T-helper 2 cell treated with Interferon-gamma antibody and Interleukin-4, amounts not matched to agents 100 ng/mL and 5 ng/mL, for 36 hours (primary cell): ENCODE measurements around the gene CYSRT1. TPM values are rescaled to one million over a fixed set of nuclear protein-coding genes. Genes with fewer than 3 reads are reported as not detected.

Source experiments
- intact Hi-C: fragments of 100-400 bp; cut with micrococcal nuclease; formaldehyde crosslinking; loops from one replicate; pipeline ENCODE4 v1.15.1; 2023
- total RNA-seq: library from RNA; stranded (reverse); gene quantifications from 2 replicates; pipeline ENCODE4 v1.2.3, GENCODE V29; 2022

Gene CYSRT1
- total RNA-seq, 1 donor from 2014 or later = 0.27 TPM

DNA sequence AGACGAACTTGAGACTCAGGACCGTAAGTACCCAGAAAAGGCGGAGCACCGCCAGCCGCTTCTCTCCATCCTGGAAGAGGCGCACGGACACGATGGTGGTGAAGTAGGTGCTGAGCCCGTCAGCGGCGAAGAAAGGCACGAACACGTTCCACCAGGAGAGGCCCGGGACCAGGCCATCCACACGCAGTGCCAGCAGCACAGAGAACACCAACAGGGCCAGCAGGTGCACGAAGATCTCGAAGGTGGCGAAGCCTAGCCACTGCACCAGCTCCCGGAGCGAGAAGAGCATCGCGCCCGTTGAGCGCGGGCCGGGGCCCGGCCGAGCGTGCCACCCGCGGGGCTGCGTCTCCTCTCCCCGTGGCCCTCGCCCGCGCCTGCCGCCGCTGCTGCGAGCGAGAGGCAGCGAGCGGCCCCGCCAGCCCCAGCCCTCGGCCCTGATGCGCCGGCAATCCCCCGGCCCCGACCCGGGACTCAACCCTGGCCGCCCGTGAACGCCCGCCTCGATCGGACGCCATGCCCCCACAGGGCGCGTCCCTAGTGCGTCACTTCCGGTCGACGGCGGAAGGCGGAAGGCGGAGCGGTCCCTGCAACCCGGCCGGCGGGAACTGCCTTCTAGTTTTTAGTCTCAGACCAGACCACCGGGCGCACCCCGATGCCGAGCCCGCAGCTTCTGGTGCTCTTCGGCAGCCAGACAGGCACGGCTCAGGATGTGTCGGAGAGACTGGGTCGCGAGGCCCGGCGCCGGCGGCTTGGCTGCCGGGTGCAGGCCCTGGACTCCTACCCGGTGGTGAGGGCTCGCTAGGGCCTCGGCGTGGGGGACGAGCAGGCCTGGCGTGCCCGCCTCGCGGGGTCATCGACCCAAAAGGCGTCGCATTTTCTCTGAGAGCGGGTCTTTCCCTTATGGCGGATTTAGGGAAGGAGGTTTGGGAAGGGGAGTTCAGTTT lies 19.6 kb upstream of the CYSRT1 start, which contains the start of the genes NDOR1 and TMEM203:
NDOR1 (plus strand) TSS at position 575 of the 944 bp plus-strand sequence; CDS start at position 653, 78 bp downstream.
TMEM203 (minus strand) TSS at position 523 of the 944 bp plus-strand sequence; CDS start at position 289, 234 bp downstream.
- intact Hi-C loops = loop anchor here (1.0 to 5.0 kb wide), 4 partner anchors 17 to 78 kb away; partner anchors contain the start of genes ANAPC2, SSNA1 and TUBB4B

DNA sequence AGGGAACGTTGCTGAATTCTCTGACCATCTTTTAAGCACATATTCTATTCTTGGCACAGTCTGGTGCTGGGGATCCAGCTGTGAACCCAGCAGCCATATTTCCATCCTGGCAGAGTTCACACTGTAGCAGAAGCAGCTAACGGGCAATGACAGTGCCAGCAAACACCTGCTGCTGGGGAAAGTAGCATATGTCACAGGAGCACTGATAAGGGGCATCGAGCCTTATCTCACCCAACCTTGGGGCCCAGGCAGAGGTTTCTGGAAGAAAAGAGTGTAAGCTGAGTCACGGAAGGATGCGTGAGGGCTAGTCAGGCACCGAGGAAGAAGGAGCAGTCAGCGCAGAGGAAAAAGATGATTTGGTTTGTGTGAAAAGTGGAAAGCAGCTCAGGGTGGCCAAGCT lies 18.4 kb upstream of the CYSRT1 start:
- intact Hi-C loops = loop anchor here (5.0 kb wide), 2 partner anchors 36 to 79 kb away; partner anchors contain the start of gene TUBB4B

DNA sequence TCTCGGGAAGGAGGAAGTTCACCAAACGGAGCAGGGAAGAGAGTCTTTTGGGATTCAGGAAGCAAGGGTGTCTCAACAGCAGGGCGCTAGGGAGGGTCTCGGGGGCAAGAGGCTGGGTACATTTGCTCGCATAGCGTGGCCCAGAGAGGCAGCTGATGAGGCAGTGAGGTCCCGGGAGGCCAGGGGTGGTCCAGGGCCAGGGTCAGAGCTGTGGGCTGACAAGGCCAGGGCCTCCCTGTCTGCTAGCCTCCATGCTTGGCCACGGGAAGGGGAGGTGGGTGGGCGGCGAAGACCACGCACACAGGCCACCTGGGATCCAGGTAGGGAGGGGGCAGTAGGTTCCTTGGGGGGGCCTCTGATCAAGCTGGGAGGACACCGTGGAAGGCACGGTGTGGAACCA lies 13.4 kb upstream of the CYSRT1 start:
- intact Hi-C loops = no loop called here

DNA sequence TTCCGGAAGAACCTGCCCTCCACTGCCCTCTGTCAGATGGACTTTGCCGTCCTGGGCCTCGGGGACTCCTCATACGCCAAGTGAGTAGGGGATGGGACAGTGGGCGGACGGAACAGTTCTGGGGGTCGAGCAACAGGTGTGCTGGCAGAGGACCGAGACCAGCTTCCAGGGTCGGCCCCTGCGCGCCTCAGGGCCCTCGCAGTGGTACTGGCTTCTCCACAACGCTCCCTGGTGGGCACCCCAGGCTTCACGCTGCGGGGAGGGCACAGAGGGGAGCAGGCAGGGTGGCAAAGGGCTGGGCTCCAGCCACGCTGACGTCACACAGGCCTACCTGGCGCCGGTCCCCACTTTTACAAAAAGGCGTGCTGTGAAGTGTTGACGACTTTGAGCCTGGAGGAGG lies 12.5 kb upstream of the CYSRT1 start:
- intact Hi-C loops = no loop called here

DNA sequence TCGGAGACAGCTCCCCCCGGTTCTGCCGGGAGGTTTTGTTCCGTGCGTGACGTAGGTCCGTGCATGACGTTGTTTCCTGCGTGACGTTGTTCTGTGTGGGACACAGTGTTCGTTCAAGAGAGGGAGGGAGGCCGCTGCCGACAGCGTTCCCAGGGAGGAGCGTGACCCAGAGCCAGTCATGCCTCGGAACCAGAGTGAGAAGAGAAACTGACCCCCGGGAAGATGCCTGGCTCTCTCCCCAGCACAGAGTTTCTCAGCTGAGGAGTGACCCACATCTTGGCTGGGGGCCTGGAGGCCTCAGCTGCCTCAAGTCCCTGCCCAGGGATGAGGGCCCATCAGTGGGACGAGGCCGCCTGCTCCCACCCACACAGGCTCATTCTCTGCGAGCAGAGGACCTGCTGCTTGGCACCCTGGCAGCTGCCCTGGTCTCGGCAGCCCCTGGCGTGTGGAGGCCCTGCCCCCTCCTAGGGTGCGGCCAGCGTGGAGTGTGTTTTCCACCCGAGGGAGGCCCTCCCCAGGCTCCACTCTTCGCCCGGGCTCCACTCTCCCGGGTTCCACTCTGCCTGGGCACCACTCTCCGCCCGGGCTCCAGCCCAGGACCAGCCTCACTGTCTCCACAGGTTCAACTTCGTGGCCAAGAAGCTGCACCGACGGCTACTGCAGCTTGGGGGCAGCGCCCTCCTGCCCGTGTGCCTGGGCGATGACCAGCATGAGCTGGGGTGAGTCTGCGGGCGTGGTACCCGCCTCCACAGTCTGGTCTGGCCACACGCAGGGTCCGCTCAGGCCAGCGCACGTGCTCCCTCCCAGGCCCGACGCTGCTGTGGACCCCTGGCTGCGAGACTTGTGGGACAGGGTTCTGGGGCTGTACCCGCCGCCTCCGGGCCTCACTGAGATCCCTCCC lies 11.6 kb upstream of the CYSRT1 start:
- intact Hi-C loops = no loop called here

DNA sequence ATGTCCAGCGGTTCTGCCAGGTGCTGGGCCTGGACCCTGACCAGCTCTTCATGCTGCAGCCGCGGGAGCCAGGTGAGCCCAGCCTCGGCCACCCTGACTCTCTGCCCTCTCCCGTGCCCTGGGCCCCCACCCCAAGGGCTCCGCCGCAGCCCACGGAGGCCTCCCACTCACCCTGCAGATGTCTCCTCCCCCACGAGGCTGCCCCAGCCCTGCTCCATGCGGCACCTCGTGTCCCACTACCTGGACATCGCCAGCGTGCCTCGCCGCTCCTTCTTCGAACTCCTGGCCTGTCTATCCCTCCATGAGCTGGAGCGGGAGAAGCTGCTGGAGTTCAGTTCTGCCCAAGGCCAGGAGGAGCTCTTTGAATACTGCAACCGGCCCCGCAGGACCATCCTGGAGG lies 10.4 kb upstream of the CYSRT1 start:
- intact Hi-C loops = no loop called here

DNA sequence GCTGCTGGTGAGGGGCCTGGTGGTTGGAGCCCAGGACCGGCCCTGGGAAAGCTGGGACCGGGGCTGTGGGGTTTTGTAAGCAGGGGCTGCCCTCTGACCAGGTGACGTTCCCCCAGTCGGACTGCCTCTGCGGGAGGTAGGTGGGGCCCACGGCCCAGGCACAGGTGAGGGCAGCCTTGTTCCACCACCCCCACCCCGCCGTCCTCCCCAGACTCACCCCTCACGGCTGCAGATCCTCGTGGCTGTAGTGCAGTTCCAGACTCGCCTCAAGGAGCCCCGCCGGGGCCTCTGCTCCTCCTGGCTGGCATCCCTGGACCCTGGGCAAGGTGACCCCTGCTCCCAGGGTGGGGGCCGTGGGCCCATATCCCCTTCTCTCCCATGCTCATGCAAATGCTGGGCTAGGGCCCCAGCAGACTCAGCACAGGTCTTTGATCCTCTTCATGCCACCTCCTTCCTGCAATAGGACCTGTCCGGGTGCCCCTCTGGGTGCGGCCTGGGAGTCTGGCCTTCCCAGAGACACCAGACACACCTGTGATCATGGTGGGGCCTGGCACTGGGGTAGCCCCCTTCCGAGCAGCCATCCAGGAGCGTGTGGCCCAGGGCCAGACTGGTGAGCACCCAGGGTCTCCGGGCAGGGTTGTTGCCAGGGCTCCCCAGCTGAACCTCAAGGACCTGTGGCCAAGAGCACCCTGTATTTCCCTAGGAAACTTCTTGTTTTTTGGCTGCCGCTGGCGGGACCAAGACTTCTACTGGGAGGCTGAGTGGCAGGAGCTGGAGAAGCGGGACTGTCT lies 9.6 kb upstream of the CYSRT1 start:
- intact Hi-C loops = no loop called here

DNA sequence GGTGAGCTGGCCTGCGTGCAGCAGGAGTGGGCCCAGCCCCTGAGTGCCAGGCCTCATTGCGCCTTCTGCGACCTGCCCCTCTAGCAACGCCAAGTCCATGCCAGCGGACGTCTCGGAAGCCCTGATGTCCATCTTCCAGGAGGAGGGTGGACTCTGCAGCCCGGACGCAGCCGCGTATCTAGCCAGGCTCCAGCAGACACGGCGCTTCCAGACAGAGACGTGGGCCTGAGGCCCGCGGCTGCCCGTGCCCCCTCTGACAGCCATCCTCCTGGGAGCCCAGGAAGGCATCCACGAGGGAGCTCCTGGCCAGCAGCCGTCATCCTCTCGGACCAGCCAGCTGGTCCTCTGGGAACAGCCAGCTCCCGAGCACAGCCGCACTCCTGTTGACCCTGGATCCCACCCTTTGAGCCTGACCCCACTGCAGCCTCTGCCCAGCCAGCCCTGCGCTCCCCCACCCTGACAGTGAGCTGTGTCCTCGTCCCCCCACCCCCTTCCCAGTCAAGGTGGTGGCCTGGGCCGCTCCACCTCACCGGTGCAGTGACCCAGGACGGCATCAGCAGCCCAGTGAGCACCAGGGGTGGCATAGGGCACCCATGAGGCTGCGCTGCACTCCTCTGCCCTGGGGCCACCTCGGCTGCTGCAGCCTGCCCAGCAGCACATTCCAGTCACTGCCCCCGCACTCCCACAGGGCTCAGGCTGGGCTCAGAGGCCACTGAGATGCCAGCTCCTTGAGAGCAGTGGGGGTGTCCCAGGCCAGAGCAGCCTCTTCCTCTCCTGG lies 8.6 kb upstream of the CYSRT1 start:
- intact Hi-C loops = no loop called here

DNA sequence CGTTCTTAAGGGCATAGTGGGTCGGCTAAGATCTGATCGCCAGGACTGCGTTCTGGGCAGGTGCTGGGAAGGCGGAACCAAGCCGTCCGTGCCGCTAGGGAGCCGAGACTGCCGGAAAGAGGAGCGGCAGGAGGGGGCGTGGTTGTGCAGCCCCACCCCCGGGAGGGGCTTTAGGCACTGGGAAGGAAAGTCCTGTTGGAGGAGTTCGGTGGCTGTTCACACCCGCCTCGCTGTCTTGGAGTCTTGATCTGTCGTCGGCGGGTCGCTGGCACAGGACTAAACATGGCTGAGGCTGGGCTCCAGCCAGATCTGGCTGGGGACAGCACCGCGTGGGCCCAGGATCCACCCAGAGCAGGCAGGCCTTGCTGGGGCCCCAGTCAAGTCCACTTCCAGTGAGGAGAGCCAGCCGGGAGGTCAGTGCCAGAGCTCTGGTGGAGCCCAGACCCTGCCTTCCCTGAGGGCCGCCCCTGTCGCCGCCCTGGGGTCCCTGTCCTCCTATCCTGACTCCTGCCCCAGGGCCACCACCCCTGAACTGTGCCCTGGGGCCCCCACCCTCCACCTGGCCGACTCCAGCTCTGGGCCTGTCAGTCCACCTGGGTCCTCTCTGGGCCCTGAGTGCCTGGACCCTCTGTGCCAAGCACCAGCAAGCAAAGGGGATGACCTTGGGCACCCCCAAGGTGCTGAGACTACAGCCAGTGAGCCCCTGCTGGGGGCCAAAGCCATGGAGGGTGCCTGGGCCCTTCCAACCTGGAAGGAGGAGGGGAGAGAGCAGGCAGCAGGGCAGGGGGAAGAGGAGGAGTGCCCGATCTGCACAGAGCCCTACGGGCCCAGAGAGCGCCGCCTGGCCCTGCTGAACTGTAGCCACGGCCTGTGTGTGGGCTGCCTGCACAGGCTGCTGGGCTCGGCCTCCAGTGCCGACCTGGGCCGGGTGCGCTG lies 7.4 kb upstream of the CYSRT1 start:
- intact Hi-C loops = no loop called here

DNA sequence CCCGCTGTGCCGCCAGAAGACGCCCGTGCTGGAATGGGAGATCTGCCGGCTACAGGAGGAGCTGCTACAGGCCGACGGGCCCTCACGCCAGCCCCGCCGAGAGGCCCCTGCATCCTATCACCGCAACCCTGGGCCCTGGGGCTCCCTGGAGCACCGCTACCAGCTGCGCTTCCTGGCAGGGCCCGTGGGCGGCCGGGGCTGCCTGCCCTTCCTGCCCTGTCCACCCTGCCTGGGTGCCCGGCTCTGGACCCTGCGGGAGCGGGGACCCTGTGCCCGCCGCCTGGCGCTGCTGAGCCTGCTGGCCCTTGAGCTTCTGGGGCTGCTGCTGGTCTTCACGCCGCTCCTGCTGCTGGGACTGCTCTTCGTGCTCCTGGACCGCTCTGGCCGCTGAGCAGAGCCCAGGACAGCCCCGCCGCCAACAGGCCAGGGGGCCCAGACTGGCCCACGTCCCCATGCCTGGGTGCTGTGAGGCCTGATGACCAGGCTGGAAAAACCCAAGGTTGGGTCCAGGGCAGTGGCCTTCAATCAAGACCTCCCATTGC lies 6.7 kb upstream of the CYSRT1 start:
- intact Hi-C loops = no loop called here

DNA sequence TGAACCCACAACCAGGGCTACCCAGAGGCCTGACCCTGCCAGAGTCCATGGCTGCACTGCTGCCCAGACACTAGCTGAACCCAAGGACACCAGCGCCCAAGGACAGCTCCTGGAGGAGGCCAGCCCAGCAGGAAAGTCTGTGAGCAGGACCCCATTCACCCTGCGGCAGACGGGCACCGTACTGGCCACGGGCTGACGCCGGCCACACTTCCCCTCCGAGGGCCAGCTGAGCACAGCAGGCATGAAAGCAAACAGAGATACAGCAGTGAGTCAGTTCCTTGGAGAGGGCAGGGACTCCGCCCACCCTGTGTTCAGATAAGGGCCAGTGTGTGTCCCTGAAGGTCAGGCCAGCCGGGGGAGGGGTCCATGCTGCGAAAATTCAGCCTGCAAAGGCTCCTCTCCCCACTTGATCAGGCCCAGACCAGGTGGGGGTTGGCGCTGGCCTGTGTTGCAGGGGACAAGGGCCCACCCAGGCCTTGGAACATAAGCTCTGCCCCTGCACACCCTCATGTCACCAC lies 6.2 kb upstream of the CYSRT1 start:
- intact Hi-C loops = no loop called here

DNA sequence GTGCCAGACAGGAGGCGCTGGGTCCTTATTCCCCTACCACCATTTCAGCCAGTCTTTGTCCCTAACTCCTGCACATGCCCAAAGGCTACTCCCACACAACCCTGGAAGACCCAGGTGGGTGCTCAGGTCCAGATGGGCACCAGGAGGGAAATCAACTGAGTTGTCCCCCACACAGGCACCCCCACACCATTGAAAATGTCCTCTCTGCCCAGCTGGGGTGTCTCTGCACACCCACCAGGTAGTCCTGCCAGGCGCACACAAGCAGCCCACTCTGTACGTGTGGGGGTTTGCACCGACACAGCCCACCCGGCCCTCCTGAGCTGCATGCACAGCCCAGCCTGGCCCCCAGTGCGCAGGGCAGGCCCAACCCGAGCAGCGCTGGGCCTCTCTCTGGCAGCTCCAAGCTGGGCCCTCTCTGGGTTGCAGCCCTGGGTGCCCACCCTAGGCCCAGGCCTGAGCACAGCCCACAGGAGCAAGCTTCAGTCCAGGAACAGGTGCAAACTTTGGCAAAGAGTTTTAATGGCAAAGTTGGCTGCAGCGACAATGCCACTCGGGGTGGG lies 5.1 kb upstream of the CYSRT1 start:
- intact Hi-C loops = loop anchor here (10.0 kb wide), 1 partner anchor 415 kb away; the partner anchor contains the start of gene RABL6

DNA sequence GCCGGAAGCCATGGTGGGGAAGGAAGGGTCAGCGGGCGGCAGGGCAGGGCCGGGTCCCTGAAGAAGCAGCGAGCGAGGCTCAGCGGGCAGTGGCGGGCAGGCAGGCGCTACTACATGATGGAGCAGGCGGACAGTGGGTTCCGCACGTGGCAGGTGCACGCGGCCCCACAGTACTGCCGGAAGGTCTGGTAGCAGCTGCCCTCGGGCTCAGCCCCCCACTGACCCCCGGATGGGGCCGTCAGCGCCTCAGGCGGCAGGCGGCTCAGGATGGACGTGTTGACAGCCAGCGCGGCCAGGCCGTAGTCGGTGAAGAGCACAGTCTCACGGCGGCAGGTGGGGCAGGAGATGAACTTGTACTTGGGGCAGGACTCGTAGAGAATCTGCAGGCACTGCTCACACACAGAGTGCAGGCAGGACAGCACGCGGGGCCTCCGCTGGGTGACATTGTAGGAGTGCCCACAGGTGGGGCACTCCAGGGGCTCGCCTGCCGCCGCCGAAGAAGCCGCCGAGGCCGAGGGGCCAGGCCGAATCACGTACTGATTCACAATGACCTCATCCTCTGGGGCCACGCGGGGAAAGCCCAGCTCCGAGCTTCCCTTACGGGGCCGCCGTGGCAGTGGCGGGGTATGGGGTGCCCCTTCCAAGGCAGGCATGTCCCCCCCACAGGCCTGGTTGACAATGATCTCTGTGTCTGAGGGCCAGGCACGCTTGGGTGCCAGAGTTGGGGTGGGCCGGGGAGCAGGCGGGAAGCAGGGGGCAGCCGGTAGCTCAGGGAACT lies 4.5 kb upstream of the CYSRT1 start:
- intact Hi-C loops = loop anchor here (10.0 kb wide), 1 partner anchor 416 kb away; the partner anchor contains the start of gene RABL6

DNA sequence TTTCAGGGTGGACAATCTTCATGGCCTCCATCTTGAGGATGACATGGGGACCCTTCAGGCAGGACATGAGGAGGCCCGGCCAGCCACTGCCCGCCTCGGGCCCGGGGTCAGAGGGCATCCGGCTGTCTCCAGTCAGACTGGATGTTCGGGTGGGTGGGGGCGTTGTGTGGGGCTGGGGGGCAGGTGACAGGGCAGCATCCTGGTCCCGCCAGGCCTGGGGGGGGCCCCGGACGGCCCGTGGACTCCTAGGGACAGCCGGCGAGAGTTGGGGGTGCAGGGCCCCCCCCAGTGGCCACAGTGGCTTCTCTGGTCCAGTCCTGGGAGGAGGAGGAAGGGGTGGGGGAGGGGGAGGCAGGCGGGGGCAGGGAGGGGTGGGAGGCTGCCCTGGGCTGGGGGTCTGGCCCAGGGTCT lies 3.9 kb upstream of the CYSRT1 start:
- intact Hi-C loops = loop anchor here (10.0 kb wide), 1 partner anchor 416 kb away; the partner anchor contains the start of gene RABL6

DNA sequence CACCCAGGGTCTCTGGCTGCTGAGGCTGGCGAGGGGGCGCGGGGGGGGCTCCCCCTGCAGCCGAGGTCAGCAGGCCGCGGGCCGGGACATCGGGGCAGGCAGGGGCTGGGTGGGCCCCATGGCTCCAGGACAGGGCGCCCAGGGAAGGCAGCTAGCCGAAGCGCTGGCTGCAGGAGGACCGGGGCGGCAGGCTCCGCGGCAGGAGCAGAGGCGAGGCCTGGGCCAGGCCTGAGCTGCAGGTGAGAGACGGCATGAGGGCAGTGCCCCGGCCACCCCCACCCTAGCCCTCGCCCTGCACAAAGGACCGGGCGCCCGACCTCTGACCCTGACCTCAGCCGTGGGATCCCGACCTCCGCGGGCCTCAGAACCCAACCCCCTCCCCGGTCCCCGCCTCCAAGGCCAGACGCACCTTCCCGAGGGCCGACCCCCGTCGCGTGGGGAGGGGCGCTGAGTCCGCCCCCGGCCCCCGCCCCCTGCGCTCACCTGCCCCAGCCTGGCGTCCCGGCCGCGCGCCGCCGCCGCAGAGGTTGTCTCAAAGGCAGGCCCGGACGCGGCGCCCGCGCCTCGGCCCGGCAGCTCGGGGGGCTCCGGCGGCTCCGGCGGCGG lies 3.4 kb upstream of the CYSRT1 start:
- intact Hi-C loops = loop anchor here (2.0 to 10.0 kb wide), 3 partner anchors 33 to 417 kb away; partner anchors contain the start of genes NELFB and RABL6
